WTC11 (cell line): ENCODE results near the gene ANTXR1. TPM values are rescaled to one million over a fixed set of nuclear protein-coding genes. Genes with fewer than 3 reads are reported as not detected.

Experiments used
- ATAC-seq: fragments of 200-7000 bp; cut with Tn5 transposase; 2 replicates; pipeline ENCODE4 v1.10.0; 2021; ENCODE audit warnings: mild to moderate bottlenecking, moderate library complexity
- CTCF ChIA-PET: fragments of 300-600 bp; sonication (Branson Sonifier 250); formaldehyde crosslinking; loops from one replicate; lab custom pipeline; 2021; ENCODE audit warnings: antibody characterized with exemption; lab: Charles Lee
- POLR2A ChIA-PET: fragments of 350-600 bp; sonication (Branson Sonifier 250); formaldehyde crosslinking; loops from one replicate; lab custom pipeline; 2021; ENCODE audit warnings: antibody characterized with exemption; lab: Charles Lee
- DNase-seq: peaks from one replicate; pipeline ENCODE4 v3.0.0; 2021; ENCODE audit warnings: low spot score
- H3K27ac Mint-ChIP-seq: 2 replicates; pipeline ENCODE4 v1.8.0; 2021; ENCODE audit warnings: mixed read lengths
- H3K27me3 Mint-ChIP-seq: 2 replicates; pipeline ENCODE4 v1.8.0; 2021; ENCODE audit warnings: low read depth, mild to moderate bottlenecking, moderate library complexity, mixed read lengths
- H3K36me3 Mint-ChIP-seq: 2 replicates; pipeline ENCODE4 v1.8.0; 2021; ENCODE audit warnings: mixed read lengths
- H3K4me1 Mint-ChIP-seq: 2 replicates; pipeline ENCODE4 v1.8.0; 2022; ENCODE audit warnings: mixed read lengths
- H3K4me3 Mint-ChIP-seq: 2 replicates; pipeline ENCODE4 v1.8.0; 2021; ENCODE audit warnings: mild to moderate bottlenecking, moderate library complexity, mixed read lengths
- H3K9me3 Mint-ChIP-seq: 2 replicates; pipeline ENCODE4 v1.8.0; 2021; ENCODE audit warnings: mixed read lengths
- AFF4 ChIP-seq: sonication (generic); formaldehyde crosslinking; IDR thresholded peaks from 2 replicates; pipeline ENCODE4 v1.8.1; 2023; ENCODE audit warnings: mild to moderate bottlenecking, missing genetic modification reagents, borderline replicate concordance
- ARID4B ChIP-seq: sonication (generic); formaldehyde crosslinking; IDR thresholded peaks from 2 replicates; pipeline ENCODE4 v1.8.0; 2023; ENCODE audit warnings: missing genetic modification reagents, mild to moderate bottlenecking, borderline replicate concordance
- ATF1 ChIP-seq: sonication (generic); formaldehyde crosslinking; IDR thresholded peaks from 2 replicates; pipeline ENCODE4 v1.8.1; 2023; ENCODE audit warnings: mild to moderate bottlenecking, moderate library complexity, missing genetic modification reagents
- ATF6 ChIP-seq: sonication (generic); formaldehyde crosslinking; IDR thresholded peaks from 2 replicates; pipeline ENCODE4 v1.8.1; 2023; ENCODE audit warnings: mild to moderate bottlenecking, missing genetic modification reagents
- EMX1 ChIP-seq: fragments of 250-450 bp; sonication (Bioruptor Pico); IDR thresholded peaks from 2 replicates; pipeline ENCODE4 v1.8.0; 2021; ENCODE audit warnings: mild to moderate bottlenecking
- FOXP1 ChIP-seq: sonication (generic); formaldehyde crosslinking; IDR thresholded peaks from 2 replicates; pipeline ENCODE4 v1.8.0; 2022; ENCODE audit warnings: missing genetic modification reagents, mild to moderate bottlenecking, moderate library complexity, borderline replicate concordance
- GABPB1 ChIP-seq: sonication (generic); formaldehyde crosslinking; IDR thresholded peaks from 2 replicates; pipeline ENCODE4 v1.8.1; 2023; ENCODE audit warnings: mild to moderate bottlenecking, missing genetic modification reagents
- MYBL2 ChIP-seq: sonication (generic); formaldehyde crosslinking; IDR thresholded peaks from 2 replicates; pipeline ENCODE4 v1.8.1; 2023; ENCODE audit warnings: mild to moderate bottlenecking, moderate library complexity, missing genetic modification reagents
- NFE2L1 ChIP-seq: sonication (generic); formaldehyde crosslinking; IDR thresholded peaks from 2 replicates; pipeline ENCODE4 v1.8.1; 2023; ENCODE audit warnings: missing genetic modification reagents
- NR3C1 ChIP-seq: sonication (generic); formaldehyde crosslinking; conservative IDR thresholded peaks from 2 replicates; pipeline ENCODE4 v1.8.1; 2023; ENCODE audit warnings: low read depth, mild to moderate bottlenecking, missing genetic modification reagents
- PRDM15 ChIP-seq: sonication (generic); formaldehyde crosslinking; IDR thresholded peaks from 2 replicates; pipeline ENCODE4 v1.8.0; 2022; ENCODE audit warnings: missing genetic modification reagents
- PREB ChIP-seq: sonication (generic); formaldehyde crosslinking; IDR thresholded peaks from 2 replicates; pipeline ENCODE4 v1.8.1; 2022; ENCODE audit warnings: mild to moderate bottlenecking, missing genetic modification reagents, moderate library complexity, borderline replicate concordance
- TEAD1 ChIP-seq: sonication (generic); formaldehyde crosslinking; IDR thresholded peaks from 2 replicates; pipeline ENCODE4 v1.8.0; 2022; ENCODE audit warnings: mild to moderate bottlenecking, missing genetic modification reagents
- TP53 ChIP-seq: sonication (generic); formaldehyde crosslinking; IDR thresholded peaks from 2 replicates; pipeline ENCODE4 v1.8.1; 2023; ENCODE audit warnings: mild to moderate bottlenecking, missing genetic modification reagents
- ZMAT4 ChIP-seq: fragments of 250-450 bp; sonication (Bioruptor Pico); IDR thresholded peaks from 2 replicates; pipeline ENCODE4 v1.9.0; 2021; ENCODE audit warnings: mild to moderate bottlenecking
- ZNF138 ChIP-seq: sonication (generic); formaldehyde crosslinking; conservative IDR thresholded peaks from 2 replicates; pipeline ENCODE4 v1.8.1; 2022; ENCODE audit warnings: mild to moderate bottlenecking, moderate library complexity, missing genetic modification reagents
- ZNF317 ChIP-seq: sonication (generic); formaldehyde crosslinking; IDR thresholded peaks from 2 replicates; pipeline ENCODE4 v1.8.1; 2023; ENCODE audit warnings: low read depth, mild to moderate bottlenecking, moderate library complexity, missing genetic modification reagents, borderline replicate concordance
- ZNF671 ChIP-seq: fragments of 250-450 bp; sonication (Bioruptor Pico); IDR thresholded peaks from 2 replicates; pipeline ENCODE4 v1.8.0; 2021; ENCODE audit warnings: mild to moderate bottlenecking
- ZSCAN18 ChIP-seq: fragments of 250-450 bp; sonication (Bioruptor Pico); IDR thresholded peaks from 2 replicates; pipeline ENCODE4 v2.1.2; 2022; ENCODE audit warnings: mild to moderate bottlenecking, moderate library complexity
- total RNA-seq: library from RNA; stranded (reverse); gene quantifications from 3 replicates; pipeline ENCODE4 v1.2.3, GENCODE V29; 2021

ANTXR1 gene
- total RNA-seq, 1 experiment from 2014 or later: 30.0 TPM

- peaks cover 7% of the 10 kb centered on the region for H3K36me3 Mint-ChIP-seq
- H3K4me1 Mint-ChIP-seq: peaks cover 13% of the 10 kb centered on the region
- POLR2A ChIA-PET: no interaction called here
- CTCF ChIA-PET: no interaction called here
- no peak for ATAC-seq
- H3K9me3 Mint-ChIP-seq: peaks cover 8% of the 10 kb centered on the region
- H3K27me3 Mint-ChIP-seq: no peaks in the 10 kb centered on the region
- H3K4me3 Mint-ChIP-seq: no peak overlapping the region
- TF ChIP-seq ARID4B (CRISPR knock-in tag) (no peak), MYBL2 (CRISPR knock-in tag) (no peak), EMX1 (no peak), AFF4 (CRISPR knock-in tag) (no peak), FOXP1 (CRISPR knock-in tag) (no peak), ATF6 (CRISPR knock-in tag) (no peak), PREB (CRISPR knock-in tag) (no peak), GABPB1 (no peak), PRDM15 (CRISPR knock-in tag) (no peak), TP53 (CRISPR knock-in tag) (no peak), TEAD1 (CRISPR knock-in tag) (no peak), ATF1 (no peak), ZNF138 (CRISPR knock-in tag) (no peak), ZSCAN18 (CRISPR knock-in tag) (no peak), ZNF317 (no peak), NFE2L1 (CRISPR knock-in tag) (no peak), ZNF671 (CRISPR knock-in tag) (no peak), ZMAT4 (CRISPR knock-in tag) (no peak), NR3C1 (CRISPR knock-in tag) (no peak)
- TF ChIP-seq, all 79 proteins: peak for 0
- no peak for DNase-seq
- no peak overlapping the region for H3K27ac Mint-ChIP-seq
These were observed 158.3 kb downstream of the ANTXR1 start for GRCh38 chr2:69171116-69171896.
